ENCODE results near the gene PINLYP.
"Not testable (repeated sequence)": the region's sequence is repeated elsewhere in the genome, so short reads cannot be mapped to it uniquely, and the experiment has no call there.

PINLYP gene

DNA sequence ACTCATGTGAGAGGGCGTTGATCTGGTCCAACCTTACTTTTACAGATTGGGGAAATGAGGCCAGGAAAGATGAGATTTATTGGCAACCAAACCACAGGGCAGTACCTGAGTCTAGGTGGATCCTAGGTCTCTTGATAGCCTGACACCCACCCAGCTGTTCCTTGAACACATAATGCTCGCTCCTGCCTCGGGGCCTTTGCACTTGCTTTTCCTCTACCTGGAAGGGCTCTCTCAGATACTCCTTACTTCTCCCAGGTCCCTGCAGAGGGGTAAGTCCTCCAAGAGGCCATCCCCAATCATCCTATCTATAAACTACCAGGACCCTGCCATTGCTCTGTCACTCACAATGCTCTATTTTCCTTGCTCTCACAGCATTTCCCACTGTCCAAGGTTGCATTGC is 35.2 kb upstream of the PINLYP start:
- TF ChIP-seq POLR2A (IDR thresholded peaks at IDR 0.05; ENCODE audit: low read length) (no peak), GATA1 (IDR thresholded peaks at IDR 0.05; ENCODE audit: low read depth, low read length) (no peak)
- DNase-seq, result no peak

DNA sequence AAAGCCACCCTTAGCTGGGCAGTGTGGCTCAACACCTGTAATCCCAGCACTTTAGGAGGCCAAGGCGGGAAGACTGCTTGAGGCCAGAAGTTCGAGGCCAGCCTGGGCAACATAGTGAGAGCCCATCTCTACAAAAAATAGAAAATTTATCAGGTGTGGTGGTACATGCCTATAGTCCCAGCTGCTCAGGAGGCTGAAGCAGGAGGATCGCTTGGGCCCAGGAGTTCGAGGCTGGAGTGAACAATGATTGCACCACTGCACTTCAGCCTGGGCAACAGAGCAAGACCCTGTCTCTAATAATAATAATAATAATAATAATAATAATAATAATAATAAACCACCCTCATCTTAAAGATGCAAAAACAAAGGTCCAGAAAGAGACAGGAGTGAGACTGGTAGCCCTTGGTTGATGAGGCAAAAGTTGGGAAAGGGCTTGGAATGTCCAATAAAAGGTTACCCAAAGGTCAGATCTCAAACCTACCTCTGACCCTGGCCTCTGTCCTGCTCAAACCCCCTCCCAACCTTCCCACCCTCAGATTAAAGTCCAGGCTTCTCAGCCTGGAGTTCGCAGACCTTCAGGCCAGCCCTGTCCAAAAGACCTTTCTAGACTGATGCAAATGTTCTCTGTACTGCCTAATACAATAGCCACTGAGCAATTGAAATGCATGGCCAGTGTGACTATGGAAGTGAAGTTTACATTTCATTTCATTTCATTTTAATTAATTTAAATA is 33.5 kb upstream of the PINLYP start:
- TF ChIP-seq POLR2A (IDR thresholded peaks at IDR 0.05; ENCODE audit: low read length), result no peak
- no peak for TF ChIP-seq GATA1 (IDR thresholded peaks at IDR 0.05; ENCODE audit: low read depth, low read length)

DNA sequence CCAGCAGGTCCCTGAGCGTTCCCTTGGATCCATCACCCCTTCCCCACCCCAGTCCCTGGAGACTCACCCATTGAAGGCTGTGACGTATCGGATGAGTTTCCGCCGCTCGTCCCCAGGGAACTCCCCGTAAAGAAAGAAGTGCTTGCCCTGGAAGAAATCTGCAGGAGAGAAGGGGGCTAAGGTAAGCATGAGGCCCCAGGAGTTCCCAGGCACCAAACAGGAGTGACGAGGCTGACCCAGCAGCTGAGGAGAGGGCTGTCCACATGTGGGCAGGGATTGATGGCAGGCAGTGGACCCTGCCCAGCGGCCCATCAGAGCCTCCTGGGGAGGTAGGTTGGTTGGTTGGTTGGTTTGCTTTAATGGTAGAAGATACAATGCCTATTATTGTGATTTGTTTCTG is 31.5 kb upstream of the PINLYP start:
- TF ChIP-seq POLR2A (IDR thresholded peaks at IDR 0.05; ENCODE audit: low read length), result no peak
- no peak for DNase-seq

More for the DNA sequence above, 33.5 kb upstream of the PINLYP start:
- no peak for DNase-seq

DNA sequence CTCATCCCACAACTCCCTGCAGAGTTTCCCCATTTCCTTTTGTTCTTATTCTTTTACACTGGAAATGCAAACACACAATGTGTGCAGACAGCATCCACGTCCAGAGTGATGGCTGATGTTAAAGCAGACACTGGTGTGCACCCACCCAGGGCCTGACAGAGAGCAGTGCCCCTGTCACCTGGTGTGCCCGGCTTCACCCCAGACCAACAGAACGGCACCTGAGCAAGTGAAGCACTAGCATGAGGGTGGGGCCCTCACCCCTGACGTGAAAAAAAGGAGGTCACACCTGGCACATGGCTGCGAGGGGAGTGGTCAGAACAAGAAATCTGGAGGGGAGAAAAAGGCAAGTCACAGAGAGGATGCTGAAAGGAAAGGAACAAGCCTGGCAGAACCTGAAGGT is 30.3 kb upstream of the PINLYP start:
- TF ChIP-seq GATA1 (IDR thresholded peaks at IDR 0.05; ENCODE audit: low read depth, low read length) (no peak), POLR2A (IDR thresholded peaks at IDR 0.05; ENCODE audit: low read length) (no peak)

DNA sequence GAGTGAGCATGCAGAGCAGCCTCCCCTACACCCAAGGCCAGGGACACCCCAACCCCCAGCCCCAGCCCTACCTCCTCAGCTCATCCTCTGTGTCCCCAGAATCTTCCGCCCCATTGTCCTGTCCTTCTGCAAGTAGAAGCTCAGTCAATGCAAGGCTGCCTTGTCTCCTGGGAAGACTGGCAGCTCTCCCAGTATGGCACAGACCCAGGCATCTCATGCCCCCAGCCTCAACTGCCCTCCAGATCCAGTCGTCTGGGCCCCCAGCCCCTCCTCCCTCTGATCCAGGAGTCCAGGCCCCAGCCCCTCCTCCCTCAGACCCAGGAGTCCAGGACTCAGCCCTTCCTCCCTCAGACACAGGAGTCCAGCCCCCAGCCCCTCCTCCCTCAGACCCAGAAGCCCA is 29.6 kb upstream of the PINLYP start:
- no peak for TF ChIP-seq POLR2A (IDR thresholded peaks at IDR 0.05; ENCODE audit: low read length)
- TF ChIP-seq GATA1 (IDR thresholded peaks at IDR 0.05; ENCODE audit: low read depth, low read length), result no peak
- no peak for DNase-seq

More for the DNA sequence above, 30.3 kb upstream of the PINLYP start:
- DNase-seq, result no peak

DNA sequence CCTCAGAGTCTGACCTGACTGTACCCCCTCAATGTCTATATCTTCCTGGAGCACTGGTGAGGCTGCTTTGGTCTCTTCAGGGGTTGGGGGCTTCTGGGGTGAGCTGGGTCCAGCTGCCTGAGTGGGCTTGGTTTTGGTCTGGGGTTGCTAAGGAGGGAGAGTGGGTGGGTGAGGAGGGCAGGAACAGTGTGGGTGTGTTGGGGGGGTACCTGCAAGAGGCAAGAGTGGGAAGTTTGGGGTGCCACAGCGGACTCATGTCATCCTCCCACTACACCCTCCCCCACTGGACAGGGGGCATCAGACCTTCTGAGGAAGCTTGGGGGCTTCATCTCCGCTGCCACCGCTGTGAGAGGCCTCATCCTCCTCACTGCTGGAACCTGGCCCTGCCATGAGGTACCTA is 29.0 kb upstream of the PINLYP start:
- TF ChIP-seq POLR2A (IDR thresholded peaks at IDR 0.05; ENCODE audit: low read length), result no peak
- no peak for TF ChIP-seq GATA1 (IDR thresholded peaks at IDR 0.05; ENCODE audit: low read depth, low read length)
- DNase-seq, result no peak

DNA sequence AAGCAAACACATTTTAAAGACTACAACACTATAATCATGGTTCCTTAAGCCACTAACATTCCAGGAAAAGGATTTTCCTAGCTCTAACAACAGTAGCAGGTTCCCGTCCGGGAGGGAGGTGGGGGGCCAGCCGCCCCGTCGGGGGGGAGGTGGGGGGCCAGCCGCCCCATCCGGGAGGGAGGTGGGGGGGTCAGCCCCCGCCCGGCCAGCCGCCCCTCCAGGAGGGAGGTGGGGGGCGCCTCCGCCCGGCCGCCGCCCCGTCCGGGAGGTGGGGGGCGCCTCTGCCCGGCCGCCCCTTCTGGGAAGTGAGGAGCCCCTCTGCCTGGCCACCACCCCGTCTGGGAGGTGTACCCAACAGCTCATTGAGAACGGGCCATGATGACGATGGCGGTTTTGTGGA is 27.7 kb upstream of the PINLYP start:
- DNase-seq, result not testable (repeated sequence)

DNA sequence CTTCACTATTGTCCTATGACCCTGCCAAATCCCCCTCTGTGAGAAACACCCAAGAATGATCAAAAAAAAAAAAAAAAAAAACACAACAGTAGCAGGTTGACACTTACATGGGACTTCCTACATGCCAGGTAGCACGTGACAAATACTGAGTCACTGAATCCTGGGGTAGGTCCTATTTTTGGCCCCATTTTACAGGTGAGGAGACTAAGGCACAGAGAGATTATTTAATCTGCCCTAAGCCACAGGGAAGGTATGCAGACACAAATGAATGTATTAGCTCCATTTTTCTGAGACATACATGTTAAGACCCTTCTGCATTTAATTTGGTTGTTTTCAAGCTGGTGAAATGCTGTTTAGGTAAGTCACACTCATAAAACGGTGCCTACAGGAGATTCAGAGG is 26.9 kb upstream of the PINLYP start:
- no peak for DNase-seq
- no peak for TF ChIP-seq POLR2A (IDR thresholded peaks at IDR 0.05; ENCODE audit: low read length)
- TF ChIP-seq GATA1 (IDR thresholded peaks at IDR 0.05; ENCODE audit: low read depth, low read length), result no peak

DNA sequence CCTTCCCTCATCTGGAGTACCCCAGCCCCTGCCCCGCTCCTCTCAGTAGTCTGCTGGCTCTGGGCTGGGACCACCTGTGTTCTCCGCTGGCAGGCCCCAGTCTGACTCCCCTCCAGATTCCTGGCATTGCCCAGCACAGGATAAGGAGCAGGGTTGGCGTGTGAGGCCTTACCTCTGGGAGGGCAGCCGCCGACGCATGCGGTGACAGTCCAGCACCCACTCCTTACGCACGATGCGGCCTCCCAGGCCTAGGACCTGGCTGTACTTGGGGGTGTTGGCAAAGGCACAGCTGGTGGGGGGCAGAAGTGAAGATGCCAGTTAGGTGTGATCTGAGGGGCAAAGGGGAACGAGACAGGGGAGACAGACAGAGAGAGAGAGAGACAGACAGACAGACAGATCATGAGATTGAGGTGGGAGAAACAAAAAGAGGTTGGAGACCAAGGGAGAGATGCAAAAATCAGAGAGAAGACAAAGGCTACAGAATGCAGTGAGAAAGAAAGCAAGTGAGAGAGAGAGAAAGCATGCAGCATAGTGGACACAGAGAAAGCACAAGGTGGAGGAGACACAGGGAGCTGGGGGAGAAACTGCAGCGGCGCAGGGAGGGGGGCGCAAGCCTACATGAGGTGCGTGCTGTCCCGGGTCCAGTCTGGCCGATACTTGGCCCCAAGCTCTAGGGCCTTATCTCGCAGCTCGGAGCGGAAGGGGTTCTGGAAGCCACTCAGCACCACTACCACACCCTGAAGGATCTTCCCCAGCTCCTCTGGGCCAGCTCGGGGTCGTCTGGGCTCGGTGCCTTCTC is 24.0 kb upstream of the PINLYP start:
- no peak for DNase-seq
- TF ChIP-seq GATA1 (IDR thresholded peaks at IDR 0.05; ENCODE audit: low read depth, low read length) (no peak), POLR2A (IDR thresholded peaks at IDR 0.05; ENCODE audit: low read length) (no peak)

DNA sequence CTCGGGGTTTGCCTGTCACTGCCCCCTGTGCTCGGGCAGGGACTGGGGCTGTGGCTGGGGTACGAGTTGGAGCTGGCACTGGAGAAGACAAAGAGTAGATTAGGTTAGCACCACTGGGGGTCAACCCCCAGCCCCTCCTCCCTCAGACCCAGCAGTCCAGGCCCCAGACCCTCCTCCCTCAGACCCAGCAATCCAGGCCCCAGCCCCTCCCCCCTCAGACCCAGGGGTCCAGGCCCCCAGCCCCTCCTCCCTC is 23.5 kb upstream of the PINLYP start:
- DNase-seq, result no peak
- TF ChIP-seq POLR2A (IDR thresholded peaks at IDR 0.05; ENCODE audit: low read length) (no peak), GATA1 (IDR thresholded peaks at IDR 0.05; ENCODE audit: low read depth, low read length) (no peak)

DNA sequence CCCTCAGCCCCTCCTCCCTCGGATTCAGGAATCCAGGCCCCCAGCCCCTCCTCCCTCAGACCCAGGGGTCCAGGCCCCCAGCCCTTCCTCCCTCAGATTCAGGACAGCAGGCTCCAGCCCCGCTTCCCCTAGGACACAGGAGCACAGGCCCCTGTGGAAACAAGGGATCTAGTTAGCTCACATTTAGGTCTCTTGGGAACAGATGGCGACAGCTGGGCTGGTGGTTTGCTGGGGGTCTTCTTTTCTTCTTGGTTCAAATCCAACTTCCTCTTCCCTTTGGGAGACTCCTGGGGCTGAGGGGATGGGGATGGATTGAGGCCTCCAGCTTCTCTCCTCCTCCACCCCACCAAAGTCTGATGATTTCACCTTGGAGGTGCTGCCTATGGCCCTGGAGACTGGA is 23.0 kb upstream of the PINLYP start:
- TF ChIP-seq POLR2A (IDR thresholded peaks at IDR 0.05; ENCODE audit: low read length) (no peak), GATA1 (IDR thresholded peaks at IDR 0.05; ENCODE audit: low read depth, low read length) (no peak)
- DNase-seq, result no peak

DNA sequence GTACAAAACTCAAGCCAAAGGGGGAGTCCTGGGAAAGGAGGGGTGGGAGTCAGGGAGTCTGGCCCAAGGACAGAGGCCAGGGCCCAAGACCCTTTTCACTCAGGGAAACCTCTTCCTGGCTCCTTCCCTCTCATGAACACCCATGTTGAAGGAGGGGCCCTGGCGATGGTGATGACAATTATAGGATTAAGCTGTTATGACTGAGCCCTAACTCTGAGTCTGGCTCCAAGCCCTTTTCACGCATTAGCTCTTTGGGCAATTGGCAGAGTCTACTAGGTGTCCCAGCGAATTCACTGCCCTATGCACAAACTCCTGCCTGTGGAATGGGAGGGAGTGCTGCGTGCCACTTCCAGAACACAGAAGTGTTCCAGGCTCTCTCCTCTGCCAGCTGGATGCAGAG is 21.9 kb upstream of the PINLYP start:
- TF ChIP-seq GATA1 (IDR thresholded peaks at IDR 0.05; ENCODE audit: low read depth, low read length) (no peak), POLR2A (IDR thresholded peaks at IDR 0.05; ENCODE audit: low read length) (no peak)
- no peak for DNase-seq

DNA sequence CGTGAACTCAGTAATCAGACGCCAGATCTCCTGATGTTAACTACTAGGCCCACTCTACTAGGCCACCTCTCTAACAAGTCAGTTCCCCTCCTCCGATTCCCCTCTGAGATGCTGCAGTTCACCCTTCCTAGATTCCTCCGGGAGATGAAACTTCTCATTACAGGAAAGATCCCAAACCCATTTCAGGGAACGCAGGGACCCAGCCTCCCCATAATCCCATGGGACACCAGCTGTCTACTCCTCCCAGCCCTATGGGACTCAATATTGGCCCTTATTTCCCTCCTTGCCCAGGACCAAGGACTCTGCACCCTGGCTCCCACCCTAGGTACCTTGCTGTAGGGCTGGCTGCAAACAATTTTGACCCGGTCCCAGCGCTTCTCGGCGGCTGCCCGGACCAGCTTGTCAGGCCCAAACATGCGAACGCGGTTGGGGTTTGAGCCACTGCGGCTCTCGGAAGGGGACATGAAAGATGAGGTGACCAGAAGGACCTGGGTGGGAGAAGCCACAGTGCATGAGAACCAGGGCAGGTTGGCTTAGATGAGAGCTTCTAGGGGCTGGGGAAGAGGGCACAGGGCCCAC is 21.2 kb upstream of the PINLYP start:
- TF ChIP-seq GATA1 (IDR thresholded peaks at IDR 0.05; ENCODE audit: low read depth, low read length), result no peak
- no peak for TF ChIP-seq POLR2A (IDR thresholded peaks at IDR 0.05; ENCODE audit: low read length)

DNA sequence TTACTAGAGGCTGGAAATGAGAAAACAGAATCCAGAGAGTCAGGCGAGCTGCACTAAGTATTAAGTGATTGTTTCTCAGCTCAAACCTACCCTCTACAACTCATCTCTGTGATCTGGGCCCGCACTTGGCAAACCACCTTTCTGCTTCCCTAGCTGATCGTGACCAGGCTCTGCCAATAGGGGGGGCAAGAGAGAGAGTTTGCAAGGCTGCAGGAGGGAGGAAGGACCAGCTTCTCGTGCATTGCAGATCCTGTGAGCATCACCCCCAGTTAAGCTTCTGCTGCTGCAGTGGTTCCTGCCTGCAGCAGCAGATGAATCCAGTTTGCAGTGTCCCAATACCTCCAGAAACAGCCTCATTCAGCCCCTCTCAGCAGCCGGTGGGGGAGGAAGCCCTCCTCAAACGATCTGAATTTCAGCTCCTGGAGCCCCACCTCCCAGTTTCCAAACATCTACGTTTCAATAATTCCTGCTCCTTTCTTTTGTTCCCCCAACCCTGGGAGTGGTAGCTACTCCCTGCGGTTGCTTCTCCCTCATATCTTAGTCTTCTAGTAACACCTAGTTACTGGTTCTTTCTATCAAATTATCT is 20.3 kb upstream of the PINLYP start:
- peak; percentile 71 to 83 for DNase-seq
- TF ChIP-seq GATA1 (IDR thresholded peaks at IDR 0.05; ENCODE audit: low read depth, low read length) (no peak), POLR2A (IDR thresholded peaks at IDR 0.05; ENCODE audit: low read length) (no peak)

More for the DNA sequence above, 21.2 kb upstream of the PINLYP start:
- DNase-seq, result no peak

DNA sequence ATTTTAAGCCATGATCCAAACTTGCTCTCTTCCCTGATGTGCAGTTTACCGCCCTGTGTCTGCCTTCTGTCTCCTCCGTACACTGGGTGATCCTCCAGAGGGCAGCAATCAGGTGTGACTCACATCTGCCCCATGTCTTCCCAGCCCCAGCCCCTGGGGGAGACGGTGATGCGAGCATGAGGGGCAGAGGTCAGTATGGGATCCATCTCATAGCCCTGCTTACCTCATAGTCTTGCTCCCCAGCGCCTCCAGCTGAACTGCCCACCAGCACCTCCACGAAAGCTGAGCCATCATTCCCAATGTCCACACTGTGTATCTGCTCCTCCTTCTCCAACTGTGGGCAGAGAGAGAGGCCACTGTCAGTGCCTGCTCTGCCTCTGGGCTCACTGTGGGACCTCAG is 14.9 kb upstream of the PINLYP start:
- peak in 1 of 2 experiments; percentile 14 for DNase-seq
- no peak for TF ChIP-seq GATA1 (IDR thresholded peaks at IDR 0.05; ENCODE audit: low read depth, low read length)
- no peak for TF ChIP-seq POLR2A (IDR thresholded peaks at IDR 0.05; ENCODE audit: low read length)
